ENCODE measurements around the gene ITPR1.

Gene ITPR1

GRCh38 chr3:4833471-4833870 is 340.3 kb downstream of the ITPR1 start:
- CTCF ChIA-PET = no interaction called here
- DNase-seq (ENCODE audit: low spot score) = no peak
- POLR2A ChIA-PET (ENCODE audit: low non-redundant PET) = no interaction called here
- TF ChIP-seq, protein P1, sequence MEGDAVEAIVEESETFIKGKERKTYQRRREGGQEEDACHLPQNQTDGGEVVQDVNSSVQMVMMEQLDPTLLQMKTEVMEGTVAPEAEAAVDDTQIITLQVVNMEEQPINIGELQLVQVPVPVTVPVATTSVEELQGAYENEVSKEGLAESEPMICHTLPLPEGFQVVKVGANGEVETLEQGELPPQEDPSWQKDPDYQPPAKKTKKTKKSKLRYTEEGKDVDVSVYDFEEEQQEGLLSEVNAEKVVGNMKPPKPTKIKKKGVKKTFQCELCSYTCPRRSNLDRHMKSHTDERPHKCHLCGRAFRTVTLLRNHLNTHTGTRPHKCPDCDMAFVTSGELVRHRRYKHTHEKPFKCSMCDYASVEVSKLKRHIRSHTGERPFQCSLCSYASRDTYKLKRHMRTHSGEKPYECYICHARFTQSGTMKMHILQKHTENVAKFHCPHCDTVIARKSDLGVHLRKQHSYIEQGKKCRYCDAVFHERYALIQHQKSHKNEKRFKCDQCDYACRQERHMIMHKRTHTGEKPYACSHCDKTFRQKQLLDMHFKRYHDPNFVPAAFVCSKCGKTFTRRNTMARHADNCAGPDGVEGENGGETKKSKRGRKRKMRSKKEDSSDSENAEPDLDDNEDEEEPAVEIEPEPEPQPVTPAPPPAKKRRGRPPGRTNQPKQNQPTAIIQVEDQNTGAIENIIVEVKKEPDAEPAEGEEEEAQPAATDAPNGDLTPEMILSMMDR (conservative IDR thresholded peaks at IDR 0.05; ENCODE audit: low read depth) = no peak
- H3K27ac ChIP-seq = no peak overlapping the region

DNA sequence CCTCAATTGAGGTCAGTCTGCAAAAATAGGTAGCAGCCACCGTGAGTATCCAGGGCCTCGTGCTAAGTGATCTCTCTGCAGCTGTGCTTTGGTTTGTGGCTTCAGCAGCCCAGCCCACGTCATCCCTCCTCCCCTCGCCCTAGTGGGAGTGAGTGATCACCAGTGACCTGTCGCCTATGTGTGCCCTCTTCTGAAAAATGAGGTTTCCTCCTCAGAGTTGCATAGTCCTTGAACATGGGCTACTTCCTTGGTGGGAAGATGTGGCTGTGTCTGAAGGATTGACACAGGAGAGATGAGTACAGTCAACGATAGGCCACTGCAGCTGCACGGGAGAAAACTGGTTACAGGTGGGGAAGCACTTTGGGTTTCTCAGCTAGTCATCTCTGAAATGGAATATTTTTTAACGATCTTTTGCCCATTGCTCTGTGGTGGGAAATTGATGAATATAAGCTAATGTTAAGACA is 341.3 kb downstream of the ITPR1 start:
- no peak overlapping the region for H3K27ac ChIP-seq
- ChIA-PET CTCF (no interaction called here), POLR2A (ENCODE audit: low non-redundant PET) (no interaction called here)
- no peak for DNase-seq (ENCODE audit: low spot score)
- TF ChIP-seq, protein P1 (conservative IDR thresholded peaks at IDR 0.05; ENCODE audit: low read depth) = no peak

DNA sequence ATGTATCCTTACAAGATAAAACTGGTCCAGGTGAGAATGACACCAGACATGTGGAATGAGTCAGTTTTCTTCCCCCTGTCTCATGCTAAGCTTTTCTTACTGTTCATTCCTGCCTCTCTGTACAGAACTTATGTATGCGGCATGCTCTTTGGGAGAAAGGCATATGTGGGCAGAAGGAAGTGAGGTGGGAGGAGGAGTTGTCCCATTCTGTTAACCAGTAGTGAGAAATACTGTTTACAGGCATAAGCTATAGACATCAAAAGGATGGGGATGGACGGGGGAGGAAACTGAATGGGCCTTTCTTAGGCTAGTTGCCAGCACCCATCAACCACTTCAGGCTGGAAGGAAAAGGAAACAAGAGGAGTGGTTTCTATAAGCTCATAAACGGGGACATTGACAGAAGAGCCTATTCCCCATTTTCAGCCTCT is 342.5 kb downstream of the ITPR1 start:
- DNase-seq (ENCODE audit: low spot score) = no peak
- POLR2A ChIA-PET (ENCODE audit: low non-redundant PET) = no interaction called here
- CTCF ChIA-PET = no interaction called here
- TF ChIP-seq, protein P1 (conservative IDR thresholded peaks at IDR 0.05; ENCODE audit: low read depth) = no peak
- no peak overlapping the region for H3K27ac ChIP-seq

GRCh38 chr3:4836516-4836915 is 343.4 kb downstream of the ITPR1 start:
- TF ChIP-seq, protein P1 (conservative IDR thresholded peaks at IDR 0.05; ENCODE audit: low read depth) = no peak
- CTCF ChIA-PET = no interaction called here
- POLR2A ChIA-PET (ENCODE audit: low non-redundant PET) = no interaction called here
- DNase-seq (ENCODE audit: low spot score) = no peak
- no peak overlapping the region for H3K27ac ChIP-seq

DNA sequence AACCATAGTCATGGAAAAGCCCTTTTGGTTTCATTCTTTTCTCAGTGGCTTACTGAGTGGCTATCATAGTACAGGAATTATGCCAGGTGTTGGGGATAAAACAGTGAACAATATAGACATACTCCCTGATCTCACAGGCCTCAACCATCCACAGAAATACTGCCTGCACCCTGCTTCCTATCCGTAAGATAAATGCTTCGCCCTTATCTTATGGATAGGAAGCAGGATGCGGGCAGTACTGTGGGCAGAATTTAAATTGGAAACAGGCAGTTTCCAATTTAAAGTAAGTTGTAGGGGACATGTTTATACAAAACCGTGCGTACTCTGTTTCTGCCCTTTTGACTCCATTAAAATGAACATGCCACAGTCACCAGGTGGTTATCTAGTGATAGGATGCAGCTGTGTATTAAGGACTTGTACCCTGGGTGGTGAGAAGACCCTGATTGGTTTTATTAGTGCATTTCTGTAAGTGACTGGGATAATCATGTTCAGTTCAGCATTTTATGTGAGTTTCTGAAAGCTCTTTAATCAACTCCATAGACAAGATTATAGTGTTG is 344.3 kb downstream of the ITPR1 start:
- TF ChIP-seq, protein P1 (conservative IDR thresholded peaks at IDR 0.05; ENCODE audit: low read depth) = no peak
- no peak for DNase-seq (ENCODE audit: low spot score)
- POLR2A ChIA-PET (ENCODE audit: low non-redundant PET) = no interaction called here
- no peak overlapping the region for H3K27ac ChIP-seq
- CTCF ChIA-PET = no interaction called here

- DNase-seq (ENCODE audit: low spot score) = no peak
- TF ChIP-seq, protein P1 (conservative IDR thresholded peaks at IDR 0.05; ENCODE audit: low read depth) = no peak
- CTCF ChIA-PET = no interaction called here
- no peak overlapping the region for H3K27ac ChIP-seq
- POLR2A ChIA-PET (ENCODE audit: low non-redundant PET) = no interaction called here
Observed at GRCh38 chr3:4838621-4839022, 345.5 kb downstream of the ITPR1 start.
